GM10266 (cell line): Measurements from ENCODE around the gene DNAH6.

Experiments used
- DNase-seq: peaks from one replicate; pipeline ENCODE4 v3.0.0; 2012; ENCODE audit errors: extremely low spot score
- TF ChIP-seq, protein P1 (sequence below): IDR thresholded peaks from 2 replicates; pipeline ENCODE4 v1.5.1; 2012; ENCODE audit warnings: mild to moderate bottlenecking, low read depth; ENCODE audit not compliant: control insufficient read depth, insufficient read depth; ENCODE audit errors: missing control alignments

Gene DNAH6

DNA sequence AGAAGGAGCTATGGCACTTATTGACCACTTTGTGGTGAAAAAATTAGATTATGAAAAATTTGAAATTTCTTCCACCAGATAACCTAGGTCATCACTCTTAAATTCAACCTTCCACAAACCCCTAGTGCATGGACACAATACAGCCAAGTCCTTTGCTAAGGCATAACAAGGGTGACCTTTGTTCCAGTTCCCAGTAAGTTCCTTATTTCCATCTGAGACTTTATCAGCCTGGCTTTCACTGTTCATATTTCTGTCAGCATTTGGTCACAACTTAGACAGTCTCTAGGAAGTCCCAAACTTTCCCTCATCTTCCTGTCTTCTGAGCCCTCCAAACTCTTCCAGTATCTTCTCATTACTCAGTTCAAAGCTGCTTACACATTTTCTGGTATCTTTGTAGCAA lies 232.0 kb downstream of the DNAH6 start:
- TF ChIP-seq, protein P1, sequence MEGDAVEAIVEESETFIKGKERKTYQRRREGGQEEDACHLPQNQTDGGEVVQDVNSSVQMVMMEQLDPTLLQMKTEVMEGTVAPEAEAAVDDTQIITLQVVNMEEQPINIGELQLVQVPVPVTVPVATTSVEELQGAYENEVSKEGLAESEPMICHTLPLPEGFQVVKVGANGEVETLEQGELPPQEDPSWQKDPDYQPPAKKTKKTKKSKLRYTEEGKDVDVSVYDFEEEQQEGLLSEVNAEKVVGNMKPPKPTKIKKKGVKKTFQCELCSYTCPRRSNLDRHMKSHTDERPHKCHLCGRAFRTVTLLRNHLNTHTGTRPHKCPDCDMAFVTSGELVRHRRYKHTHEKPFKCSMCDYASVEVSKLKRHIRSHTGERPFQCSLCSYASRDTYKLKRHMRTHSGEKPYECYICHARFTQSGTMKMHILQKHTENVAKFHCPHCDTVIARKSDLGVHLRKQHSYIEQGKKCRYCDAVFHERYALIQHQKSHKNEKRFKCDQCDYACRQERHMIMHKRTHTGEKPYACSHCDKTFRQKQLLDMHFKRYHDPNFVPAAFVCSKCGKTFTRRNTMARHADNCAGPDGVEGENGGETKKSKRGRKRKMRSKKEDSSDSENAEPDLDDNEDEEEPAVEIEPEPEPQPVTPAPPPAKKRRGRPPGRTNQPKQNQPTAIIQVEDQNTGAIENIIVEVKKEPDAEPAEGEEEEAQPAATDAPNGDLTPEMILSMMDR = no peak
- no peak for DNase-seq

DNA sequence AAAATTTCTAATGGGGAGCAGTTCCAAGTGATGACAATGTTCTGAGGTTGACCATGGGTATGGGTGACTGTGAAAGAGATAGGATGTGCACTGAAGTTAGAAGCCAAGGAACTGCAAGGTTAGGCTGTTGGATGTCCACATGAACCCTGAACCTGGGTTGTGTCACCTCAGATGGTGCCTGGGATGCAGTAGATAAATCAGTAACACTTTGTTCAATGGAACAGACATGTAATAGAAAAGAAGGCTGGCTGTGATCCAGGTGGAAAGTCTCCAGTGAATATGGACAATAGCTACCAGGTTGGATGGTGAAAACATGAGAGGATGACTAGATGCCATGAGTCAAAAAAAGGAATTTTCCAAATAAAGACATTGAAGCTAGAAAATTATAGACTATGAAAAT lies 233.1 kb downstream of the DNAH6 start:
- no peak for DNase-seq
- TF ChIP-seq, protein P1 = no peak

DNA sequence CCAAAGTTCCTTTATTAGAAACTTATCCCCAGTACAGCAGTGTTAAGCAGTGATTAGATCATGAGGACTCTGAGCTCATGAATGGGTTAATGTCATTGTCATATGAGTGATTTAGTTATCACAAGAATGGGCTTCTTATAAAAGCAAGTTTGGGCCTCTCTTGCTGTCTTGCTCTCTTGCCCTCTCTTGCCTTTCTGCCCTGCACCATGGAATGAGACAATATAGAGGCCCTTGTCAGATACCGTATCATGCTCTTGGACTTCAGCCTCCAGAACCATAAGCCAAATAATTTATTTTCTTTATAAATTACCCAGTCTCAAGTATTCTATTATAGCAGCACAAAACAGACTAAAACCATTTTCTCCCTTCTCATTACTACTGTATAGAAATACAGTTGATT lies 238.8 kb downstream of the DNAH6 start:
- DNase-seq = no peak
- TF ChIP-seq, protein P1 = no peak

DNA sequence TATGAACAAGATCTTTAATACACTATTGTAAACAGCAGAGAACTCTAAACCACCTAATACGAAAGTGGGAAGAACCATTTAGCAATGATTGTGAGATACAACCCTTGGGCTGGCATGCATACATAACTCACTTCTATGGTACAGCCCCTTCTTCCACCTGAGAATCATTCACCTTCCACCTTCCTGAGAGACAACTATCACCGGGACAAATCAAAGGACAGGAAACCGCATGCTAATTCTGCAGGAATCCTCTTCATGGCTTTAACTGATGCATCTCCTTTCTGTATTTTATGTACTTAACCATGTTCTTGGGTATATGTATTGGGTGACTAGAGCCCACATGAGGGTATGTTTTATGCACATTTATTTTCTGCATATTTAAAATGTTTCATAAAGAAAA lies 241.3 kb downstream of the DNAH6 start:
- no peak for DNase-seq
- TF ChIP-seq, protein P1 = no peak

DNA sequence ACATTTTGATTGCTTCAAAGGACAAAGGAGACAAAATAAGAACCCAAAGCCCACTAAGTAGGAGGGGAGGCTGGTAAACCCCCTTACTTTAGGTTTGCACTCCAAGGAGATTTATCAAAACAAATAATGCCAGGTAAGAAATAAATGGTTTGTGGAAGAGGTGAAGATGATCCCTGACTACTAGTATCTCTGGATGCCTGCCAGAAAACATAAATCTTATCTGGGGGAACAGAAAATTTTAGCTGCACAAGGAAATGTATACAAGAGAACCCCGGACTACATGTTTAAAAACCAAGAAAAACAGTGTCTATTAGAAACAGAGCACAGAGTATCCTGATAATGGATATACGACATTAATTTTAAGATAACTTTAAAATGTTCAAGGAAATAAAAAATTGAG lies 250.5 kb downstream of the DNAH6 start:
- TF ChIP-seq, protein P1 = no peak

DNA sequence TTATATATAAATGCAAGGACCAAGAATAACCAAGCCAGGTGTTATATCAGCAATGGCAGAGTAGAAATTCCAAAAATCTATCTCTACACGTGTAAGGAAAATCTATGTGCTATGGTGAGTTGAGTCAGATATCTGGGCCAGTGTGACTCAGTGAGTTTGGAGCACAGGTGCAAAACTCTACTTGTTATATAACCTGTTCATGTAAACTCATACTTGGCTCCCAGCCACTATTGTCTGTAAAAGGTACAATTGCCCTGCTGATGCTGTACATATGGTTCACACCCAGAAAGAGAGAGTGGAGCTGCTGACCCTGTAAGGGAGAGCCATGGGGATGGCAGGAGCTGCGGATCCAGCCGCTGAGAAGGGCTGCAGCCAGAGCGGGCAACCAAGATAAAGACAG lies 252.5 kb downstream of the DNAH6 start:
- no peak for DNase-seq
- TF ChIP-seq, protein P1 = no peak

More for the DNA sequence above, 250.5 kb downstream of the DNAH6 start:
- DNase-seq = no peak

DNA sequence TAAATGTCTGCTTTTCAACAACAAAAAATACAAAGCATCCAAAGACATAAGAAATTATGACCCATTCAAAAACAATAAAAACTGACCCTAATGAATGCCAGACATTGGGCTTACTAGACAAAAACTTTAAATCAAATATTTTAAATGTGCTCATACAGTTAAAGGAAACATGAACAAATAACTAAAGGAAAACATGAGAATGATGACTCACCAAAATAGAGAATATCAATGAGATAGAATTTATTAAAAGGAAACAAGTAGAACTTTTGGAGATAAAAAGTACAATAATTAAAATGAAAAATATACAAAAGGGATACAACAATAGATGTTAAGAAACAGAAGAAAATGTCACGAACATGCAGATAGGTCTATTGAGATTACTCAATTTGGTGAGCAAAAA lies 254.0 kb downstream of the DNAH6 start:
- TF ChIP-seq, protein P1 = no peak
- no peak for DNase-seq
